HG03354 (cell line): ENCODE measurements around the gene USP2.

Experiments
- ATAC-seq: cut with Tn5 transposase; IDR thresholded peaks from one replicate; pipeline ENCODE4 v1.9.1; 2021; ENCODE audit warnings: mild to moderate bottlenecking; ENCODE audit not compliant: unreplicated experiment, poor library complexity, severe bottlenecking

The USP2 gene

DNA sequence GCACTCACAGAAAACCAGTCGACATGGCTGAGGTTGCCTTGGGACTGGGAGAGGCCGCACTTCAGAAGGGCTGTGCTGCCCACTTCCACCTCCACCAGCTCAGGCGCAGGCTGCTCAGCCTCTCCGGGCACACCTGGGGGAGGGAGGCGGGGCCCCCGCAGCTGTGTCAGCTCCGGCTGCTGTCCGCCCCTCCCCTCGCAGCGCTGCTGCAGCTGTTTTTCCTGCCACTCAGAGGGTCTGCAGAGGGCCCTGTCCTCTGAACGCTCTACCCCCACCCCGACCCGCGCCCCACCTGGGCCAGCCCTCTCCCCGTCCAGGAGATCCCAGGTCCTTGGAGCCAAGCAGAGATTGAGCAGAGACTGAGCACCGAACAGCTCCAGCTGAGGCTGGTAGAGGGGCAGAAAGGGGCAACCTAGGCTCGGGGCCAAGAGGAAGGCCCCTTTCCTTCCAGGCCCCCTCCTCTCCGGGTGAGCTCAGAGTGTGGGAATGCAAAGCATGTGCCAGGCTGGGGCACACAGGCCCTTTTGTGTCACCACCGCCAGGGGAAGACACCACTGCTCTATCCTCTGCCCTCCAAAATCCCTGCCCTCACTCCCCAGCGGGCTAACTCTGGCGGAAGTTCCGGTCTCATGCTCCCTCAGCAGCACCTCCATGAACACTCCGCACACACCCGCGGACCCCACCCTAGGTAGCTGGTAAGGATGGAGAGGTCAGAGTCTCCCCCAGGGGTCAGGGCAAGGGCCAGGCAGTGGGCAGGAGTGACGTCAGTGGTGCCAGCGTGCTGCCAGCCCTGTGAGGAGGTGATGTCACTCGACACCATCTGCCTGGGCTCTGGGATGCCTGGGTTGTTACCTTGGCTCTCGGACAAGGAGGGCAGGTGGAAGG is 66.1 kb downstream of the USP2 start:
- ATAC-seq = peak; percentile 32

DNA sequence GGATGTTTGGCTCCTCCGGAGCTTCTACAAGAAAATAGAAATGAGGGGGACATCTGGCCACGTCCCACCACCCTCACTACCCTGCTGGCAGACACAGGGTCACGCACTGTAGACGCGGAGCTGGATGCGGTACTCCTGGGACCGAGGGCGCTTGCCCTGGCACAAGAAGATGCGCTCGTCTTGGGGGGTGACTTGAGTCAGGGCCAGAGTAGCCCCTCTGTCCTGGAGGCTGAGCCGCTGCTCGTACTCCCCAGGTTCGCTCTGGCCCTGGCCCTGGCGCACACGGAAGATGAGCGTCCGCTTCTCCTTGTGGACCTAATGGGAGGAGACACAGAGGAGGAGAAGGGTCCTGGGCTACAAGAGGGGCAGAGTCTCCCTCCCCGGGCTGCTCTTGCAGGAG is 66.8 kb downstream of the USP2 start:
- ATAC-seq = no peak

DNA sequence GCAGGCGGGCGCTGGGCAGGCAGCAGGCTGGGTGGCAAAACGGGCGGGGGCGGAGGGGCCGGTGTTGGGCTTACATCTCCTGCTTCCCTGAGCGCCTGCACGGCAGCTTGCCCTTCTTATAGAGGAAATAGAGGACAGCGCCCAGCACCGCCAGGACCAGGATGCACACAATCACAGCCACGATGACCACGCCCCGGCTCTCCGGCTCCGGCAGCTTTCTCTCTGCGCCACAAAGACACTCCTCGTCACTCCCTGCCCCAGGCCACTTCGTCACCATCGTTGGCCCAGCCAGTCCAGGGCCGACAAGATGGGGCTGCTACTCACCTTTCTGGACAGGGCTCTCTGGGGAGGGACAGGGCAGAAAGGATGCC is 70.8 kb downstream of the USP2 start:
- no peak for ATAC-seq

DNA sequence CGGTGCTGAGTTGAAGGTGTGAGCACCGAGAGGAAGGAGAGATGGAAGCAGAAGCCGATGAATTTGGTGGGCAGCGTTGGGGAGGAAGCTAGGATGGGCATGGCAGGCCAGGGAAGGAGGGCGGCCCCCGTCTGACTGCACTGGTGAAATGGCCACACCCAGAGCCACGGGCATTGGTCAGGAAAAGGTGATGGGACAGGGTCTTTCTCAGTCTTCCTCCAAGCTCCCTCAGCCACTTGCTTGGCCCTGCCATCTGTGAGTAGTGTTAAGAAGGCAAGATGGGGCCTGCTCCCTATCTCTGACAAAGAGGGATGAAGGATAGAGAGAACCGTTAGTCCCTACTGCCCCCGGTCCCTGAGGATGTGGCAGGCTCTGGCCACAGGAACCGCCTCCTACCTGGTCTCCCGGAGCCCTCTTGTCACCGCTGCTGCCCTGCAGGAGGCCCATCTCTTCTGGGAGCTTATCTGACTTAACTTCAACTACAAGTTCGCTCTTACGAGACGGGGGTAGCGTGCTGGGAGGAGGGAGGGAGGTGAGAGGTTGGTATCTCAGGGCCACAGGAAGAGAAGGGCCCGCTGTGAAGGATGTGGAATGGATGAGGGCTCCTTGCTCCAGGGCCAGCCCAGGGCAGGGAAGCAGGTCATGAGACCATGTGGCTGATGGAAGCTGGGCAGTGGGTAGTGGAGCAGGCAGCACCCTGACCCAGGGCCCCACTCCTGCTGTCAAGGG is 71.4 kb downstream of the USP2 start:
- ATAC-seq = no peak

DNA sequence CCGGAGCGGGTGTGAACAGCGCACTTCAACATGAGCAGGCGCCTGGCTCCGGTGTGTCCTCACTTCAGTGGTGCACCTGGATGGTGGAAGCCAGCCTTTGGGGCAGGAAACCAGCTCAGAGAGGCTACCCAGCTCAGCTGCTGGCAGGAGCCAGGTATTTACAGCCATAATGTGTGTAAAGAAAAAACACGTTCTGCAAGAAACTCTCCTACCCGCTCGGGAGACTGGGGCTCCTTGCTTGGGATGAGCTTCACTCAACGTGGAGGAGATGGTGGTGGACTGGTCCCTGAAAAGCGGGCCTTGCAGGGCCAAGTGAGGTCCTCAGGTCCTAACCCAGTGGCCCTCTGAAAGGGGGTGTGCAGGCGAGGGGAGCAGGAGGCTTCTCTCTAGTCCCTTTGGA is 72.1 kb downstream of the USP2 start:
- no peak for ATAC-seq

DNA sequence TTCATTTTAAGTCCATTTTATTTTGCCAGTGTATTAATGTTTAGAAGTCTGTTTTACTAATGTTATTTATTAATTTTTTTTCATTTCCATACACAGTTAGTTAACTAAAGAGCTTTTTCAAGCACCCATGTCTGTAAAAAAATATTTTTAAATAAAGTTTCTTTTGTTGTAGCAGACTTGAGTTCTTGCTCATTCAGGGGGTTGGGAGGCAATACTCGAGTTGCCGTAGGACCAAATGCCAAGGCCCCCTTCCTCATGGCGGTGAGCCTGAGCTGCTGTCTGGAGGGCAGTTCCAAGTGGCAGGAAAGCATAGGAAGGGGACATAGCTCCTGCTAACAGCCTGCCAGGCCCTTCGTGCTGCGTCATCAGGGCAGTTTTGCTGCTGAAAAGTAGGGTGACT is 73.5 kb downstream of the USP2 start:
- ATAC-seq = no peak

DNA sequence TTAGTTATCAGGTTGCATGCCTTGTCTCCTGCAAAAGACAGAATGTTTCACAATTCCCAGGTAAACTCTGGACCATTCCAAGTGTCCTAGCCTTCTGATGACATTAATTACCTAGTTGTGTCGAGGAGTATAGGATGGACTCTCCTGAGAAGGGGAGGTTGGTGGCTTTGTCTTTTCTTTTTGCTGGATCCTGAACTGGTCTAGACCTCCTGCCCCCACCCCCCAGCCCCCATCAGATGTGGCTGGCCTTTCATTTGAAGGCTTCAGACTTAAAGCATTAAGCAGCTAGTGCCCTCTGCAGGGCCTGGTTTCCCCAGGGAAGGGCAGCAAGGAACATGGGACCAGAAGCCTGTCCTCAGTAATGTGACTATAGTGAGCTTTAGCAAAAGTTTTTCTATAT is 74.3 kb downstream of the USP2 start:
- ATAC-seq = no peak

DNA sequence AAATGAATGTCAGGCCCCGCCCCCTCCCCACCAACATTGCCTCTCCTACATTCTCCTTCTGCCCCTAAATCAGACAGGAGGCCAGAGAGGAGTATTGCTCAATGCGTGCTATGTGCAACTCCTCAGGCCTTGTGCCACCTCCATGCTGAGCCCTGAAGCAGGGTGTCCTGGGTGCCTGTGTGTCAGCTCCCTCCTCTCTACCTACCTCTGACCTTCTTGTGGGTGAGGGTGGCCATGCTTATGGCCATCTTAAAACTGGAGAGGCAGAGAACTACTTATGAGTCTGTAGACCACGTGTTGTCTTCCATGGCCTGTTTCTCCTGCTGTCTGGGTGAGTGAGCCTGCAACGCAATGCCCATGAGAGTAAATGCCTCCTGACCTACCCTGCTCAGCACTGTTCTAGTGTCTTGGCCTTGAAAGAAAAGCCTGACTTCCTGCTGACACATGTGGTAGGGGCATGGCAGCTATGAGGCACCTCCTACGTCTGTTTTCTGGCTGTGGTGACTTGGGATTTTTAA is 75.1 kb downstream of the USP2 start:
- ATAC-seq = no peak

DNA sequence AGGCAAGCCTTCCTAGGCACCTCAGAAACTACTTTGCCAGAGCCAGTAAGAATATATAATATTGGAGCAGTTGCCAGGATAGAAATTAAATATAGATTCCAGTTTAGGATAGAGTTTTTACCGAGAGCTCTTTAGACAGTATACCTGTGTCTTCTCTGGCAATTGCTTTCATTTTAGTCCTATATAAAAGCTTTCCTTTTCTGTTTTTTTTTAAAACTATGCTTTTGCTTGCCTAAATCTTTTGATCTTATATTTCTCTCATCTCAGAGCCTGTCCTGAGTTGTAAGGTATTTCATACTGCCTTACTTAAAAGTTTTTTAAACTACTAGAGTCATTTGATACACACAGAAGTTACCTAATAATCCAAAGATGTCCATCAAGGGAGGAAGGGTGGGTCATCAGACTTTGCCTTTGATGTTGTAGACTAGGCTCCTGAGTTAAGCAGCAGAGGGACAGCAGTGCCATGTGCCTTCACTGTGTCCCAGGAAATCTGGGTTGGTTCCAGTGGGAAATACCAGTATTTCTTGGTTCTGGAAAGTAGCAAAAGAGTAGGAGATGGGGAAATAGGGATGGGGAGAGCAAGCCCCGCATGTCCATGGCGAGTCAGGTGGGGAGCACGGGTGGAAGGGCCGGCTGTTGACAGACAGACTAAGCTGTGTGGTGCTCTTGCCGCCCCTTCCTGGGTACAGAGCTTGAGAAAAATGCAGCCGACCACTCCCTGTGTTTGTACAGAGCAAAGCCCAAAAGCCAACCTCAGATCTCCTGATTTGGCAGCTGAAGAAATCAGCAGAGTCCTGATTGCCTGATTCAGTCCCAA is 75.7 kb downstream of the USP2 start:
- no peak for ATAC-seq
